Astrocyte of the cerebellum (primary cell): ENCODE measurements around the gene C1orf105.
A peak's percentile ranks its signal among the peaks of the same experiment; 100 is the strongest.

Experiments
- DNase-seq: peaks from one replicate; pipeline ENCODE4 v3.0.0-alpha.2; 2011; ENCODE audit warnings: low read depth
- H3K4me3 ChIP-seq: 2 replicates; pipeline ENCODE4 v1.5.1; 2011; ENCODE audit warnings: mild to moderate bottlenecking, low read depth, low read length, moderate library complexity
- in situ Hi-C: cut with HindIII; loops from 2 replicates; pipeline ENCODE4 v1.10.0; 2017; ENCODE audit warnings: low sequenced_read_pairs
- TF ChIP-seq, protein P1 (sequence below): IDR thresholded peaks from 2 replicates; pipeline ENCODE4 v1.5.1; 2012; ENCODE audit warnings: low read length, low read depth, moderate library complexity, mild to moderate bottlenecking; ENCODE audit errors: missing control alignments

The C1orf105 gene

DNA sequence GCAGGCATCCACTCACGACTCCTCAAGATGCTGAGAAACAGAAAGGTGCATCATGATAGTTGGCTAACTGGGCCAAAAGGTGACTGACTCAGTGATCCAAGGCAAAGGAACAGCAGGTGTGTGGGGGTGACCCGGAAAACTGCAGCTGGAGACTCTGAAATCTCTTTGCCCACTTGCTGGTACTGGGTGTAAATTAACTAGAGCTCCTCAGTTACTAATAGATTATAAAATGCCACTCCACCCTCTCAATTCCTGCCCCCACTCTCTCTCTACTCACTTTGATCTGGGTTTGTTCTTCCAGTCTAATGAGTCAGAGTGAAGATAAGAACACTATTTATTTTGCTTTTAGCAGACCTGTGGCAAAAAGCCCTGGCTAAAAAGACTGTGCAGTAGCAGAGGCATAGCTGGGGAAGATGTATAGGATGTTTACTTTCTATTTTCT, 30.5 kb downstream of the C1orf105 start:
- peak; percentile 11 for DNase-seq
- in situ Hi-C loops = no loop called here

DNA sequence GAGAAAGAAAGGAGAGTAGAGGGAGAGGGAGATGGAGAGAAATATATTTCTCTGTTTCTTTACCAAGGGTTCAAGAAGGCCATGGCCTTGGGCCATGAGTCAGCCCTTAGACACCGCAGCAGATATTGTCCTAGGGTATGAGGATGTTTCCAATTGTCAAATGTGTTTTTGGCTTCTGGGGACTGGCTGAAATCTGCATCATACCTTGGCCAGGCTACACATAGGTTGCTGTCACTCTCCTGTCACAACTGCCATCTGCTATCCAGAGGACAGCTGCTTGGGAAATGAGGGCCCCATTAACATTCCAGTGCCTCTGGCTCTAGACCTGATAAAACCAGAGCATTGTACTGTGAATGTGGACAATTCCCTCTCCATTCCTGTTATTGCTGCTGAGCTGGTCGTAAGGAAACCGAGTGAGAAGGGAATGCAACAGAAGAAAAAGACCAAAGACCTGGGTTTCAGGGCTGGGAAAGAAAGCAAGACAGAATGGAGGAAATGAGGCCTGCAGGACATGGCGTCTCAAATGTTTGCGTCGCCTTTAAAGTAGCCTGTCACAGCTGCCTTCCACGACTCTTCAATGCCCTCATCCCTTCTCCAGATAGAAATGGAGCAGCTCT, 32.2 kb downstream of the C1orf105 start:
- TF ChIP-seq, protein P1, sequence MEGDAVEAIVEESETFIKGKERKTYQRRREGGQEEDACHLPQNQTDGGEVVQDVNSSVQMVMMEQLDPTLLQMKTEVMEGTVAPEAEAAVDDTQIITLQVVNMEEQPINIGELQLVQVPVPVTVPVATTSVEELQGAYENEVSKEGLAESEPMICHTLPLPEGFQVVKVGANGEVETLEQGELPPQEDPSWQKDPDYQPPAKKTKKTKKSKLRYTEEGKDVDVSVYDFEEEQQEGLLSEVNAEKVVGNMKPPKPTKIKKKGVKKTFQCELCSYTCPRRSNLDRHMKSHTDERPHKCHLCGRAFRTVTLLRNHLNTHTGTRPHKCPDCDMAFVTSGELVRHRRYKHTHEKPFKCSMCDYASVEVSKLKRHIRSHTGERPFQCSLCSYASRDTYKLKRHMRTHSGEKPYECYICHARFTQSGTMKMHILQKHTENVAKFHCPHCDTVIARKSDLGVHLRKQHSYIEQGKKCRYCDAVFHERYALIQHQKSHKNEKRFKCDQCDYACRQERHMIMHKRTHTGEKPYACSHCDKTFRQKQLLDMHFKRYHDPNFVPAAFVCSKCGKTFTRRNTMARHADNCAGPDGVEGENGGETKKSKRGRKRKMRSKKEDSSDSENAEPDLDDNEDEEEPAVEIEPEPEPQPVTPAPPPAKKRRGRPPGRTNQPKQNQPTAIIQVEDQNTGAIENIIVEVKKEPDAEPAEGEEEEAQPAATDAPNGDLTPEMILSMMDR = no peak
- no peak overlapping the region for H3K4me3 ChIP-seq
- DNase-seq = no peak
- in situ Hi-C loops = no loop called here

More for the DNA sequence above, 30.5 kb downstream of the C1orf105 start:
- TF ChIP-seq, protein P1 = no peak
- H3K4me3 ChIP-seq = no peak overlapping the region

DNA sequence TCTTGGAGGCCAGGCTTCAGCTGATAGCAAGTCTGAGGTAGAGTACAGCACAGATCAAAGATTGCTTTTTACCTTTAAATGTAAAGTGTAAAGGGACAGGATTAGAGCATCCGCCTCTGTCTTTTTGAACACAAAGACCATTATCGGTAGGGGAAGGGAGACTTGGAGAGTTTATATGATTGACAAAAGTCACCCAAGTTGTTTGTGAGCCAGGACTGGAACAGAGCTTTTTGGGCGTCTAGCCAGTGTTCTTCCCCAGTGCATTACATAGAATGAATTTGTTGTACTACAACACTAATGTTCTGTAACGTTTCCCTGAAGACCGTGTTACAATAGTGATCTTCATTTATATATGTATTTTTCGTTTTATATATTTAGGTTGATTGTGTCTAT, 32.7 kb downstream of the C1orf105 start:
- DNase-seq = no peak
- in situ Hi-C loops = no loop called here
- TF ChIP-seq, protein P1 = no peak
- H3K4me3 ChIP-seq = no peak overlapping the region

DNA sequence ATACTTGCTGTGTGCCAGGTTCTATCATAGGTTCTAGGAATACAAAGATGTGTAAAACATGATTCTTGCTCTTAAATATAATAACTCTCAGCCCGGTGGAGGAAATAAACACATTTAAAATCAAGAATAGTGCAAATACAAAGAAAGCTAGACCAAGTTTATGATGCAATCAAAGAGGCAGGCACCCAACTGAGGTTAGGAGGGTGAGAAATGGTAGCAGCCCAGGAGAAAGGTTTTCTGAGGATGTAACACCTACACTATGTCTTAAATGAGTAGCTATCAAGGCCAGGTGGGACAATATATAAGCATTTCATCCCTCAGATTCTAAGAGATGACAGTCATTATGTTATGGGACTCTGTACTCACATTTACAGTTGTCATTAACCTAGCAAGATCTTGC, 33.1 kb downstream of the C1orf105 start:
- TF ChIP-seq, protein P1 = no peak
- H3K4me3 ChIP-seq = no peak overlapping the region
- in situ Hi-C loops = no loop called here
- DNase-seq = no peak

DNA sequence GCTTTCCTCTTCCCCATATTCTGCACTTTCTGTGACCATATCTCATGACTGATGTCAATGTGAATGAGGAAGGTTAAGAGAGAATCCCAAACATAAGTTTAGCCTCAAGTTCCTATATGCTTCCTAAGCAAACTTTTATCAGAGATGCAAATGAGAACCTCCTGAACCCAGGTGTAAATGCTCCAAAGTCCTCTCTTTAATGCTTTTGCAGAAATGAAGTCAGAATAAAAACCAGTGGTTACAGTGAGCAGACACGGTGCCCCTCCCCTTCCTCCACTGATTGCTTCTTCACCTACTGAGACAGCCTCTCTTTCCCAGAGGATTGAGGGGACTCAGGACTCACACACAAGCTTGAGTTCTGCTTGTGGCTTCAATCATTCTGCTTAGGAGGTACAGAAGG, 35.0 kb downstream of the C1orf105 start:
- in situ Hi-C loops = no loop called here
- no peak for DNase-seq
- no peak overlapping the region for H3K4me3 ChIP-seq
- TF ChIP-seq, protein P1 = no peak

DNA sequence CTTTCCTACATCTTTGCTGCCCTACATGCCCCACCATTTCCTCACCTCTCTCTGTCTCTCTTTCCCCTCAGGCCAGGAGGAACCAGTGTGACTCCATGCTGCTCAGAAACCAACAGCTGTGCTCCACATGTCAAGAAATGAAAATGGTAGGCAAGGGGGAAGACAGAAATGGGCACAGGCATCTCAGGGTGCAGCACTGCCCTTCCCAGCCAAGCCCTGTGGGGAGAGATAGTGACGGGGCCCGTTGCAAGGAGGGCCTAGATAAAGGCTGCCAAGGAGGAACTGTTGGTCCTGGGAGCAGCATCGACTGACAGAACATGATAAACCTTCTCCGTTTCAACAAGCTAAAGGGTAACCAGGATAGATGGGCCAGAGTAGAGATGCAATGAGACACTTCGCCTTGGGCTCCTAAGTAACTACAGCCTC, 35.9 kb downstream of the C1orf105 start:
- DNase-seq = no peak
- TF ChIP-seq, protein P1 = no peak
- in situ Hi-C loops = no loop called here
- no peak overlapping the region for H3K4me3 ChIP-seq
